HepG2 (cell line): ENCODE results near the gene TCEANC2. TPM values are rescaled to one million over a fixed set of nuclear protein-coding genes. Genes with fewer than 3 reads are reported as not detected.
A peak's percentile ranks its signal among the peaks of the same experiment; 100 is the strongest.

Experiments
- ATAC-seq: fragments of 200-7000 bp; cut with Tn5 transposase; 3 replicates; pipeline ENCODE4 v1.9.1; 2020; ENCODE audit warnings: mild to moderate bottlenecking, moderate library complexity
- BruUV-seq: library from RNA; stranded (reverse); fragments of 400-500 nt; replicated peaks from 2 replicates; lab custom pipeline; 2021; lab: Mats Ljungman, UMichigan
- CTCF ChIA-PET: fragments of 300-600 bp; formaldehyde crosslinking; extraction: SDS; loops from one replicate; lab custom pipeline; 2021; ENCODE audit warnings: low total read pairs, inconsistent platforms, low intra/inter-chr PET ratio; lab: Yijun Ruan, JAX
- POLR2A ChIA-PET: fragments of 350-600 bp; sonication (Branson Sonifier 250); formaldehyde crosslinking; loops from one replicate; lab custom pipeline; 2020; ENCODE audit warnings: antibody characterized with exemption, inconsistent platforms; lab: Yijun Ruan, JAX
- DNase-seq: peaks from one replicate; pipeline ENCODE4 v3.0.0-alpha.2; 2015; ENCODE audit warnings: low spot score
- FAIRE-seq: peaks from 3 replicates; lab custom pipeline; 2011; peaks lifted over from hg19 to GRCh38; lab: Jason Lieb, UNC
- H2AFZ ChIP-seq: one replicate; pipeline ENCODE4 v1.6.1; 2011; ENCODE audit warnings: low read length, inconsistent platforms
- H3K27ac ChIP-seq: fragments of 300-600 bp; 3 replicates; pipeline ENCODE4 v1.8.0; 2011; ENCODE audit warnings: mixed run types, mild to moderate bottlenecking, mixed read lengths, low read length, inconsistent platforms; ENCODE audit not compliant: insufficient read depth; ENCODE audit errors: extremely low read length
- H3K27me3 ChIP-seq, 2 experiments: fragments of 200-600 bp in 1 of 2; 2 replicates in 1 of 2; 3 replicates in 1 of 2; pipeline versions ENCODE4 v1.6.0 to v1.8.0; 2011; ENCODE audit warnings: low read length in 2 of 2, mild to moderate bottlenecking in 2 of 2, moderate library complexity in 2 of 2, inconsistent platforms in 1 of 2; ENCODE audit not compliant: insufficient read depth in 2 of 2, control insufficient read depth in 1 of 2
- H3K36me3 ChIP-seq, 2 experiments: fragments of 200-600 bp in 1 of 2; replicated peaks in 1 of 2; 2 replicates in 1 of 2; 3 replicates in 1 of 2; pipeline versions ENCODE4 v1.5.1 to v1.8.0; 2011; ENCODE audit warnings: low read length in 2 of 2, inconsistent platforms in 1 of 2; ENCODE audit not compliant: insufficient read depth in 2 of 2, control insufficient read depth in 1 of 2
- H3K4me1 ChIP-seq: 2 replicates; pipeline ENCODE4 v1.5.1; 2012; ENCODE audit warnings: low read length, inconsistent platforms; ENCODE audit not compliant: insufficient read depth
- H3K4me2 ChIP-seq: 2 replicates; pipeline ENCODE4 v1.6.0; 2011; ENCODE audit warnings: low read depth, low read length, inconsistent platforms
- H3K4me3 ChIP-seq, 3 experiments: fragments of 200-600 bp in 1 of 3; sonication (generic), shearing (Covaris generic) in 1 of 3; replicated peaks in 1 of 3; 2 replicates each; pipeline ENCODE4 v1.5.1; 2011 to 2016; ENCODE audit warnings: low read length in 3 of 3, inconsistent platforms in 2 of 3, low read depth in 2 of 3, mild to moderate bottlenecking in 2 of 3, control low read depth in 1 of 3, mixed read lengths in 1 of 3; ENCODE audit not compliant: insufficient read depth in 1 of 3
- H3K79me2 ChIP-seq: one replicate; pipeline ENCODE4 v1.6.1; 2011; ENCODE audit warnings: low read length, inconsistent platforms; ENCODE audit not compliant: insufficient read depth
- H3K9ac ChIP-seq: 2 replicates; pipeline ENCODE4 v1.6.0; 2011; ENCODE audit warnings: mild to moderate bottlenecking, low read depth, low read length, inconsistent platforms; ENCODE audit not compliant: insufficient read depth
- H3K9me3 ChIP-seq: 2 replicates; pipeline ENCODE4 v1.5.1; 2012; ENCODE audit warnings: mild to moderate bottlenecking, low read length
- H4K20me1 ChIP-seq: 2 replicates; pipeline ENCODE4 v1.6.0; 2011; ENCODE audit warnings: inconsistent platforms, mild to moderate bottlenecking, low read length, moderate library complexity; ENCODE audit not compliant: insufficient read depth
- CSRNP2 ChIP-seq: sonication (generic); formaldehyde crosslinking; conservative IDR thresholded peaks from 2 replicates; pipeline ENCODE4 v1.8.0; 2022; ENCODE audit warnings: low read depth, missing genetic modification reagents
- EHMT2 ChIP-seq: fragments of 200-600 bp; sonication (generic); IDR thresholded peaks from 2 replicates; pipeline ENCODE4 v1.7.0; 2017; ENCODE audit warnings: antibody characterized with exemption, low read depth, low read length, borderline replicate concordance
- POLR2AphosphoS5 ChIP-seq: IDR thresholded peaks from 2 replicates; pipeline ENCODE4 v1.6.1; 2012; ENCODE audit warnings: low read depth, low read length
- SIX1 ChIP-seq: sonication (generic); formaldehyde crosslinking; IDR thresholded peaks from 2 replicates; pipeline ENCODE4 v1.4.0; 2020; ENCODE audit warnings: missing genetic modification reagents, borderline replicate concordance
- SMYD3 ChIP-seq: sonication (generic); formaldehyde crosslinking; IDR thresholded peaks from 2 replicates; pipeline ENCODE4 v1.8.1; 2023; ENCODE audit warnings: mild to moderate bottlenecking, missing genetic modification reagents
- ZNF10 ChIP-seq: sonication (generic); formaldehyde crosslinking; IDR thresholded peaks from 2 replicates; pipeline ENCODE4 v1.4.0; 2020; ENCODE audit warnings: mild to moderate bottlenecking, low read depth, missing genetic modification reagents, borderline replicate concordance
- ZNF407 ChIP-seq: sonication (generic); formaldehyde crosslinking; IDR thresholded peaks from one replicate; pipeline ENCODE4 v1.5.1; 2020; ENCODE audit warnings: mild to moderate bottlenecking, missing genetic modification reagents; ENCODE audit errors: not compliant biosample characterization
- ZNF687 ChIP-seq: sonication (generic); formaldehyde crosslinking; IDR thresholded peaks from 2 replicates; pipeline ENCODE4 v1.5.1; 2020; ENCODE audit warnings: mild to moderate bottlenecking, missing genetic modification reagents, moderate library complexity
- WGBS: methylation state at CpG from one replicate; pipeline ENCODE4 v1.1.6; 2017; ENCODE audit warnings: low lambda C conversion rate; 5-methylcytosine and 5-hydroxymethylcytosine counted together
- in situ Hi-C: cut with HindIII; loops from 2 replicates; pipeline ENCODE4 v1.10.0; 2017; ENCODE audit warnings: low pct_unique_long_range_greater_than_20kb; ENCODE audit not compliant: extremely low pct_ligation_motif_present
- intact Hi-C: fragments of 100-400 bp; cut with micrococcal nuclease; formaldehyde crosslinking; loops from one replicate; pipeline ENCODE4 v1.10.0; 2022; ENCODE audit not compliant: unreplicated experiment
- polyA plus RNA-seq, 8 experiments: library from polyadenylated mRNA; depleted of rRNA in 3 of 8; stranded (reverse) in 7 of 8; unstranded in 1 of 8; fragments of >200 nt; fragmentation: Illumina TruSeq in 4 of 8; extraction: Trizol in 4 of 8; gene quantifications; 2 replicates each; pipeline versions ENCODE4 v1.2.1 to v1.2.3, GENCODE V29; 2011 to 2016; ENCODE audit warnings: low read depth in 4 of 8, missing spikeins in 1 of 8, mixed read lengths in 1 of 8; ENCODE audit not compliant: insufficient read depth in 1 of 8
- total RNA-seq, 5 experiments: library from RNA; depleted of rRNA; stranded (reverse); fragments of >200 nt; fragmentation: Illumina TruSeq; extraction: Trizol; gene quantifications; 2 replicates each; pipeline ENCODE4 v1.2.3, GENCODE V29; 2016; ENCODE audit warnings: low read depth in 1 of 5
- TF ChIP-seq, protein P1 (sequence below): sonication (generic); formaldehyde crosslinking; IDR thresholded peaks from 2 replicates; pipeline ENCODE4 v1.4.0; 2020; ENCODE audit warnings: missing genetic modification reagents

The TCEANC2 gene
- total and polyA plus RNA-seq, 2 of the 13 experiments (the other 11 are each of a cell fraction or from before 2014, with no cell fraction given): 3.8 to 5.0 TPM

DNA sequence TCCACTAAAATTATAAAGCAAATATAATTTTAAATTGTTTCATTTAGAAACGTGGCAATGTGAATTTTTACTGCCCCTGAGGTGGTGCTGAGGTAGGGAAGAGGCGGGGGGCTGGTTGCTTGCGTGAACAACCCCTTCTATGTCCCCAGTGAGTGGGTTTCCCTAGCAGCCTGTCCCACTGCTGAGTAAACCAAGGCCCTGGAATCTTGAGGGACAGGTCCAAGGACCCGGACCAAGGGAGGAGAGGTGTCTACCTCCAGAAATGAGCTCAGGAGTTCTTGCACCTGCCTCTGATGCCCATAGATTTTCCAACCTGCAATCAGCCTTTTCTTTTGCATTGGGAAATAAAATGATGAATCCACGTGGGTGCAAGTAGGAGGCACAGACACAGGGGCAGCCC is 34.8 kb upstream of the TCEANC2 start:
- no peak for FAIRE-seq
- ChIA-PET POLR2A (interaction anchor here (1.2 to 3.3 kb wide), 5 partner anchors 10 to 62 kb away, joined by 4 to 42 read pairs (median 8); partner anchors contain the start of genes TCEANC2 and TMEM59), CTCF (no interaction called here)
- WGBS: 19% methylated on average over 5 of the region's 5 CpGs
- ATAC-seq: no peak
- no peak overlapping the region for H2AFZ ChIP-seq
- no peak overlapping the region for H3K27ac ChIP-seq
- H3K27me3 ChIP-seq: no peaks in the 10 kb centered on the region
- H3K4me2 ChIP-seq: peak overlapping the region; percentile 90
- intact Hi-C loops: no loop called here
- DNase-seq: no peak
- H4K20me1 ChIP-seq: no peaks in the 10 kb centered on the region
- H3K4me1 ChIP-seq: peaks cover 82% of the 10 kb centered on the region
- no peaks in the 10 kb centered on the region for H3K9me3 ChIP-seq
- no peak overlapping the region for H3K4me3 ChIP-seq
- H3K9ac ChIP-seq: no peak overlapping the region
- BruUV-seq: no TSS peak
- in situ Hi-C loops: no loop called here
- no peaks in the 10 kb centered on the region for H3K79me2 ChIP-seq
- no peaks in the 10 kb centered on the region for H3K36me3 ChIP-seq
- TF ChIP-seq EHMT2 (no peak), SMYD3 (CRISPR knock-in tag) (no peak), ZNF10 (CRISPR knock-in tag) (no peak), POLR2AphosphoS5 (no peak), ZNF407 (CRISPR knock-in tag) (no peak), SIX1 (CRISPR knock-in tag) (no peak), CSRNP2 (CRISPR knock-in tag) (no peak), ZNF687 (CRISPR knock-in tag) (no peak)
- TF ChIP-seq, protein P1, sequence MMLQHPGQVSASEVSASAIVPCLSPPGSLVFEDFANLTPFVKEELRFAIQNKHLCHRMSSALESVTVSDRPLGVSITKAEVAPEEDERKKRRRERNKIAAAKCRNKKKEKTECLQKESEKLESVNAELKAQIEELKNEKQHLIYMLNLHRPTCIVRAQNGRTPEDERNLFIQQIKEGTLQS (CRISPR knock-in tag): no peak
